H1 (cell line): Measurements from ENCODE around the gene FBN2. TPM values are rescaled to one million over a fixed set of nuclear protein-coding genes. Genes with fewer than 3 reads are reported as not detected.

Experiments
- CTCF ChIA-PET: fragments of 300-600 bp; sonication (Branson Sonifier 250); formaldehyde crosslinking; loops from one replicate; lab custom pipeline; 2021; ENCODE audit not compliant: partially characterized antibody; lab: Charles Lee
- POLR2A ChIA-PET: fragments of 300-600 bp; sonication (Branson Sonifier 250); formaldehyde crosslinking; loops from one replicate; lab custom pipeline; 2021; ENCODE audit warnings: inconsistent platforms; ENCODE audit not compliant: partially characterized antibody; lab: Charles Lee
- DNase-seq, 2 experiments: peaks; one replicate each; pipeline versions ENCODE4 v3.0.0 to v3.0.0-alpha.2; 2010 to 2022; ENCODE audit warnings: low spot score in 2 of 2, low read depth in 1 of 2, mixed read lengths in 1 of 2
- FAIRE-seq: peaks from 2 replicates; lab custom pipeline; 2011; peaks lifted over from hg19 to GRCh38; lab: Jason Lieb, UNC
- H2AFZ ChIP-seq: 2 replicates; pipeline ENCODE4 v1.8.1; 2012; ENCODE audit warnings: low read length, inconsistent platforms
- H2AK5ac ChIP-seq: 2 replicates; pipeline ENCODE4 v1.6.1; 2013; ENCODE audit warnings: low read depth, low read length
- H2BK120ac ChIP-seq: replicated peaks from 2 replicates; pipeline ENCODE3; 2013; ENCODE audit warnings: low read depth, low read length, inconsistent platforms
- H2BK12ac ChIP-seq: 2 replicates; pipeline ENCODE4 v1.6.1; 2013; ENCODE audit warnings: low read depth, low read length
- H2BK15ac ChIP-seq: 2 replicates; pipeline ENCODE4 v1.6.1; 2013; ENCODE audit warnings: low read length
- H2BK20ac ChIP-seq: 2 replicates; pipeline ENCODE4 v1.6.1; 2013; ENCODE audit warnings: low read length
- H2BK5ac ChIP-seq: 2 replicates; pipeline ENCODE4 v1.6.1; 2013; ENCODE audit warnings: low read depth, low read length
- H3K14ac ChIP-seq: 2 replicates; pipeline ENCODE4 v1.6.1; 2013; ENCODE audit warnings: inconsistent platforms; ENCODE audit not compliant: insufficient read length
- H3K18ac ChIP-seq: 2 replicates; pipeline ENCODE4 v1.6.1; 2013; ENCODE audit warnings: low read length; ENCODE audit errors: extremely low read depth
- H3K23ac ChIP-seq: 2 replicates; pipeline ENCODE4 v1.6.1; 2013; ENCODE audit warnings: inconsistent platforms; ENCODE audit not compliant: insufficient read length
- H3K23me2 ChIP-seq: 2 replicates; pipeline ENCODE4 v1.6.1; 2013; ENCODE audit warnings: low read depth, low read length
- H3K27ac ChIP-seq: 2 replicates; pipeline ENCODE4 v1.6.1; 2011; ENCODE audit warnings: low read depth, low read length, inconsistent platforms
- H3K27me3 ChIP-seq, 4 experiments: replicated peaks in 1 of 4; 1 replicate in 1 of 4; 2 replicates in 3 of 4; pipeline versions ENCODE4 v1.6.1 to v1.8.1; 2011 to 2013; ENCODE audit warnings: low read length in 3 of 4, mild to moderate bottlenecking in 3 of 4, inconsistent platforms in 2 of 4, mixed read lengths in 2 of 4, moderate library complexity in 1 of 4; ENCODE audit not compliant: control insufficient read depth in 3 of 4, insufficient read depth in 3 of 4; ENCODE audit errors: extremely low read depth in 1 of 4
- H3K36me3 ChIP-seq, 4 experiments: 2 replicates each; pipeline versions ENCODE4 v1.6.1 to v1.8.1; 2011 to 2013; ENCODE audit warnings: mild to moderate bottlenecking in 4 of 4, low read length in 3 of 4, moderate library complexity in 2 of 4, control low read depth in 1 of 4, inconsistent platforms in 1 of 4; ENCODE audit not compliant: insufficient read depth in 4 of 4, control insufficient read depth in 2 of 4
- H3K4ac ChIP-seq: replicated peaks from 2 replicates; pipeline ENCODE3; 2013; ENCODE audit warnings: low read length, low read depth, mixed read lengths, inconsistent platforms; ENCODE audit not compliant: insufficient read length
- H3K4me1 ChIP-seq, 4 experiments: replicated peaks in 1 of 4; 1 replicate in 1 of 4; 2 replicates in 3 of 4; pipeline versions ENCODE4 v1.6.1 to v1.8.1; 2011 to 2013; ENCODE audit warnings: low read length in 3 of 4, inconsistent platforms in 2 of 4, mixed read lengths in 1 of 4; ENCODE audit not compliant: insufficient read depth in 4 of 4, control insufficient read depth in 3 of 4
- H3K4me2 ChIP-seq, 2 experiments: 2 replicates each; pipeline versions ENCODE4 v1.6.1 to v1.8.1; 2011 to 2013; ENCODE audit warnings: low read depth in 2 of 2, low read length in 2 of 2, control low read depth in 1 of 2, inconsistent platforms in 1 of 2, mild to moderate bottlenecking in 1 of 2; ENCODE audit not compliant: insufficient read depth in 1 of 2
- H3K4me3 ChIP-seq, 4 experiments: fragments of 200-600, 300-600 bp in 1 of 4; sonication (generic), shearing (Covaris generic), sonication (Bioruptor Twin) in 1 of 4; 2 replicates each; pipeline versions ENCODE4 v1.5.1 to v1.8.1; 2011 to 2016; ENCODE audit warnings: low read length in 4 of 4, low read depth in 3 of 4, control low read depth in 2 of 4, inconsistent platforms in 2 of 4, mild to moderate bottlenecking in 2 of 4, mixed read lengths in 1 of 4, moderate library complexity in 1 of 4; ENCODE audit not compliant: insufficient read depth in 2 of 4; ENCODE audit errors: extremely low read depth in 1 of 4
- H3K56ac ChIP-seq: replicated peaks from 2 replicates; pipeline ENCODE3; 2013; ENCODE audit warnings: low read depth, mild to moderate bottlenecking, mixed read lengths, low read length, inconsistent platforms; ENCODE audit not compliant: insufficient read length
- H3K79me1 ChIP-seq: 2 replicates; pipeline ENCODE4 v1.6.1; 2013; ENCODE audit warnings: low read depth, low read length, control low read depth
- H3K79me2 ChIP-seq, 2 experiments: 2 replicates each; pipeline versions ENCODE4 v1.6.1 to v1.8.1; 2012 to 2013; ENCODE audit warnings: low read length in 2 of 2, mild to moderate bottlenecking in 2 of 2, inconsistent platforms in 1 of 2; ENCODE audit not compliant: insufficient read depth in 2 of 2, control insufficient read depth in 1 of 2
- H3K9ac ChIP-seq, 4 experiments: replicated peaks in 1 of 4; 1 replicate in 1 of 4; 2 replicates in 3 of 4; pipeline versions ENCODE4 v1.6.1 to v1.8.1; 2011 to 2013; ENCODE audit warnings: low read depth in 3 of 4, low read length in 3 of 4, control low read depth in 2 of 4, mild to moderate bottlenecking in 2 of 4, moderate library complexity in 2 of 4, inconsistent platforms in 1 of 4; ENCODE audit errors: extremely low read depth in 1 of 4
- H3K9me3 ChIP-seq, 2 experiments: 2 replicates each; pipeline versions ENCODE4 v1.6.1 to v1.8.1; 2012 to 2013; ENCODE audit warnings: mild to moderate bottlenecking in 2 of 2, moderate library complexity in 2 of 2, control low read depth in 1 of 2, inconsistent platforms in 1 of 2, low read depth in 1 of 2, low read length in 1 of 2, mixed read lengths in 1 of 2; ENCODE audit not compliant: insufficient read depth in 2 of 2
- H4K20me1 ChIP-seq, 2 experiments: replicated peaks in 1 of 2; 2 replicates each; pipeline versions ENCODE3 to v1.8.1; 2011 to 2013; ENCODE audit warnings: inconsistent platforms in 2 of 2, low read length in 2 of 2, mild to moderate bottlenecking in 1 of 2; ENCODE audit not compliant: insufficient read depth in 2 of 2, control insufficient read depth in 1 of 2
- H4K5ac ChIP-seq: 2 replicates; pipeline ENCODE4 v1.6.1; 2013; ENCODE audit warnings: low read length, low read depth, mixed read lengths, inconsistent platforms; ENCODE audit not compliant: insufficient read length
- H4K8ac ChIP-seq: 2 replicates; pipeline ENCODE4 v1.8.0; 2013; ENCODE audit warnings: mild to moderate bottlenecking, moderate library complexity, low read length, inconsistent platforms; ENCODE audit not compliant: insufficient read depth; ENCODE audit errors: extremely low read depth
- H4K91ac ChIP-seq: replicated peaks from 2 replicates; pipeline ENCODE3; 2013; ENCODE audit warnings: low read length, mixed read lengths, inconsistent platforms; ENCODE audit not compliant: insufficient read length
- ASH2L ChIP-seq: fragments of 200-600, 300-600 bp; sonication (generic); IDR thresholded peaks from one replicate; pipeline ENCODE4 v1.7.1; 2017; ENCODE audit warnings: low read length
- ATF2 ChIP-seq: IDR thresholded peaks from 2 replicates; pipeline ENCODE4 v1.6.1; 2012; ENCODE audit warnings: low read length, inconsistent platforms
- BACH1 ChIP-seq: IDR thresholded peaks from 2 replicates; pipeline ENCODE4 v1.6.1; 2012; ENCODE audit warnings: low read length, improper control_type of control experiment
- CHD1 ChIP-seq: IDR thresholded peaks from 2 replicates; pipeline ENCODE4 v1.6.1; 2012; ENCODE audit warnings: low read depth, low read length, improper control_type of control experiment
- FOSL1 ChIP-seq: IDR thresholded peaks from 2 replicates; pipeline ENCODE4 v1.6.1; 2011; ENCODE audit warnings: mild to moderate bottlenecking, low read depth, low read length, moderate library complexity; ENCODE audit not compliant: insufficient read depth
- JUND ChIP-seq: IDR thresholded peaks from 2 replicates; pipeline ENCODE4 v1.6.1; 2011; ENCODE audit warnings: mild to moderate bottlenecking, improper control_type of control experiment, low read length
- KDM5A ChIP-seq: fragments of 200-600 bp; IDR thresholded peaks from 2 replicates; pipeline ENCODE4 v1.7.1; 2012; ENCODE audit warnings: mild to moderate bottlenecking, low read length, inconsistent platforms, mixed read lengths
- MAFK ChIP-seq: IDR thresholded peaks from 2 replicates; pipeline ENCODE4 v1.6.1; 2012; ENCODE audit warnings: low read depth, mild to moderate bottlenecking, improper control_type of control experiment, low read length
- NRF1 ChIP-seq: IDR thresholded peaks from 2 replicates; pipeline ENCODE4 v1.6.1; 2011; ENCODE audit warnings: mild to moderate bottlenecking, low read depth, low read length, improper control_type of control experiment
- SRF ChIP-seq: IDR thresholded peaks from 2 replicates; pipeline ENCODE4 v1.6.1; 2011; ENCODE audit warnings: mild to moderate bottlenecking, low read depth, low read length, moderate library complexity
- TCF12 ChIP-seq: IDR thresholded peaks from 2 replicates; pipeline ENCODE4 v1.6.1; 2011; ENCODE audit warnings: low read depth, mild to moderate bottlenecking, low read length
- YY1 ChIP-seq: IDR thresholded peaks from 2 replicates; pipeline ENCODE4 v1.6.1; 2011; ENCODE audit warnings: low read depth, mild to moderate bottlenecking, low read length
- WGBS, 2 experiments: shearing (Covaris generic) in 1 of 2; methylation state at CpG; one replicate each; pipeline versions ENCODE4 v1.1.6 to v1.1.7; 2013 to 2015; ENCODE audit warnings: low lambda C conversion rate in 2 of 2, mixed read lengths in 2 of 2, inconsistent platforms in 1 of 2, low coverage in 1 of 2, missing lambda C conversion rate in 1 of 2; ENCODE audit not compliant: insufficient replicate concordance in 2 of 2, insufficient coverage in 1 of 2, insufficient read length in 1 of 2; ENCODE audit errors: extremely low coverage in 1 of 2, missing lambda C conversion rate in 1 of 2; 5-methylcytosine and 5-hydroxymethylcytosine counted together
- polyA plus RNA-seq, 7 experiments: library from polyadenylated mRNA; depleted of rRNA in 3 of 7; stranded (reverse) in 5 of 7; unstranded in 2 of 7; fragments of >200 nt in 5 of 7; fragments of 200-250 nt in 2 of 7; gene quantifications; 1 replicate in 5 of 7; 2 replicates in 1 of 7; 4 replicates in 1 of 7; pipeline versions ENCODE4 v1.2.1 to v1.2.3, GENCODE V29; 2011 to 2013; ENCODE audit warnings: missing spikeins in 2 of 7, mixed read lengths in 2 of 7
- total RNA-seq: library from RNA; stranded (reverse); fragmentation: NEBNext Ultra II Directional; extraction: Animal tissue kit (Norgen Biotek cat#: 25700); gene quantifications from 2 replicates; pipeline ENCODE4 v1.2.1, GENCODE V29; 2021

FBN2 gene
- total and polyA plus RNA-seq, 2 of the 8 experiments (the other 6 are each of a cell fraction or from before 2014, with no cell fraction given), result 14.1 to 16.3 TPM

GRCh38 chr5:128243958-128244582 is 294.0 kb downstream of the FBN2 start:
- no peaks in the 10 kb centered on the region for H3K27me3 ChIP-seq
- H3K56ac ChIP-seq, result no peak overlapping the region
- H3K23ac ChIP-seq, result no peak overlapping the region
- H3K9ac ChIP-seq, result no peak overlapping the region
- no peak overlapping the region for H4K91ac ChIP-seq
- H3K4me3 ChIP-seq, result no peak overlapping the region
- no peaks in the 10 kb centered on the region for H3K4me1 ChIP-seq
- H4K8ac ChIP-seq, result no peak overlapping the region
- H3K18ac ChIP-seq, result no peak overlapping the region
- no peak overlapping the region for H2AK5ac ChIP-seq
- ChIA-PET CTCF (no interaction called here), POLR2A (no interaction called here)
- no peak overlapping the region for H2BK15ac ChIP-seq
- H3K27ac ChIP-seq, result no peak overlapping the region
- no peak overlapping the region for H3K4ac ChIP-seq
- H3K9me3 ChIP-seq, result no peaks in the 10 kb centered on the region
- H4K20me1 ChIP-seq, result peaks cover 0 to 2% of the 10 kb centered on the region in 2 experiments
- no peak overlapping the region for H2BK20ac ChIP-seq
- H2BK12ac ChIP-seq, result no peak overlapping the region
- WGBS, 2 experiments, result 80% methylated on average over 3 of the region's 3 CpGs; no CpG with 5 or more reads in 1 of the 2 experiments
- H3K79me1 ChIP-seq, result no peaks in the 10 kb centered on the region
- H2AFZ ChIP-seq, result no peak overlapping the region
- H4K5ac ChIP-seq, result no peak overlapping the region
- H2BK120ac ChIP-seq, result no peak overlapping the region
- FAIRE-seq (no peak), DNase-seq (no peak)
- no peak overlapping the region for H3K4me2 ChIP-seq
- H3K23me2 ChIP-seq, result peaks cover 3% of the 10 kb centered on the region; the same call in 1 of the 2 replicates
- H3K36me3 ChIP-seq, result no peaks in the 10 kb centered on the region
- no peak overlapping the region for H3K14ac ChIP-seq
- no peak overlapping the region for H2BK5ac ChIP-seq
- no peaks in the 10 kb centered on the region for H3K79me2 ChIP-seq
- no peak for TF ChIP-seq JUND
- no peak for TF ChIP-seq KDM5A
- TF ChIP-seq MAFK, result no peak
- no peak for TF ChIP-seq ATF2
- TF ChIP-seq FOSL1, result no peak
- no peak for TF ChIP-seq ASH2L
- no peak for TF ChIP-seq CHD1
- TF ChIP-seq SRF, result no peak
- no peak for TF ChIP-seq NRF1
- no peak for TF ChIP-seq TCF12
- TF ChIP-seq YY1, result no peak
- TF ChIP-seq BACH1, result no peak
